ENCODE data around the gene OTOA.
"Not testable (repeated sequence)": the region's sequence is repeated elsewhere in the genome, so short reads cannot be mapped to it uniquely, and the experiment has no call there.

Gene OTOA

DNA sequence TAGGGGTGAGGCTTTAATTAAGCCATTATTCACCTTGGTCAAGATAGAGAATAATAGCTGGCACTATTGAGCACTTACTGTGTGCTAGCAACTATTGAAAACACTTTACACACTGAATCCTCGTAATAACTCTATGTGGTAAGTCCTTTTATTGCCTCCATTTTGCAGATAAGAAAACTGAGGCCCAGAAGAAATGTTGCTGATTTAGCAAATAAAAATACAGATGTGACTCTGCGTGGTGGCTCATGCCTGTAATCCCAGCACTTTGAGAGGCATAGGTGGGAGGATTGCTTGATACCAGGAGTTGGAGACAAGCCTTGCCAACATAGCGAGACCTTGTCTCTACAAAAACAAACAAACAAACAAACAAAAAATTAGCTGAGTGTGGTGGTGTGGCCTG is 19.4 kb downstream of the OTOA start:
- no peak for ATAC-seq
- H3K4me3 Mint-ChIP-seq, result no peak overlapping the region
- peaks cover 25% of the 10 kb centered on the region for H3K27me3 Mint-ChIP-seq
- H3K27ac Mint-ChIP-seq, result no peak overlapping the region
- H3K4me1 Mint-ChIP-seq, result peaks cover 7% of the 10 kb centered on the region
- no peaks in the 10 kb centered on the region for H3K9me3 Mint-ChIP-seq
- no peaks in the 10 kb centered on the region for H3K36me3 Mint-ChIP-seq

DNA sequence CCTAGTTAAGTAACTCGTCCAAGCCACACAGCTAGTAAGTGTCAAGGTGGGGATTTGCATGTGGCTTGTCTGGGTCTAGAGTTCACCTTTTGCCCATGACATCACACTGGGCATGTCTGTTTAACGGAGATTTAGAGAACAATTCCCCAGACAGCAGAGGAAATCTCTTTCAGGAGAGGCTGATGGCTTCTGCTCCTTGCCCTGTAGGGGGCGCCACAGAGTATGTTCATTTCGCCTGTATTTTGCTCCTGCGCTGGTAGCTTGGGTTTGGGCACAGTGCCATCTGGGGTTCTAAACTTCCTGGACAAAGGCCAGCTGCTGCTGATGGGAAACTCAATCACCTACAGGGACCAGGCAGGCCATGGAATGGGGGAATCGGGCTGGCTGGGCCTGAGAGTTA is 20.4 kb downstream of the OTOA start:
- H3K4me1 Mint-ChIP-seq, result peaks cover 7% of the 10 kb centered on the region
- no peak overlapping the region for H3K4me3 Mint-ChIP-seq

DNA sequence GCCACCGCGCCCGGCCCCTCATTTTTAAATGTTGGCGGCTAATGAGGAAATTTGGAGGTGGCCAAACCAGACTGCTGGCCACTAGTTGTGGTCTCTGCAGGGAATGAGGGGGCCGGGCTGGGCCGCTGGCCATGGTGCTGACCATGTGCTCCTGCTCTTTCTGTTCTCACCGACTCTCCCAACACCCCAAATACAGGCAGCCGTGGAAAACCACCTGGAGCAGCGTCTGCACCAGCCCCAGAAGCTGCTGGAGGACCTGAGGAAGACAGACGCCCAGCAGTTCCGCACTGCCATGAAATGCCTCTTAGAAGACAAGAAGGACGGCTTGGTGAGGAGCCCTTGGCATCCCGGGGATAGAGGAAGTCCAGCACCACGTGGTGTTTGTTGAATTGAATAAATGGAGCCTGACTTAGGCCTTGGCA is 21.3 kb downstream of the OTOA start:
- Mint-ChIP-seq H3K4me1 (peaks cover 7% of the 10 kb centered on the region), H3K27ac (no peak overlapping the region), H3K9me3 (no peaks in the 10 kb centered on the region), H3K36me3 (no peaks in the 10 kb centered on the region), H3K27me3 (peaks cover 25% of the 10 kb centered on the region), H3K4me3 (no peak overlapping the region)
- ATAC-seq, result no peak

More for the DNA sequence above, 20.4 kb downstream of the OTOA start:
- peaks cover 25% of the 10 kb centered on the region for H3K27me3 Mint-ChIP-seq
- no peaks in the 10 kb centered on the region for H3K9me3 Mint-ChIP-seq
- no peaks in the 10 kb centered on the region for H3K36me3 Mint-ChIP-seq
- H3K27ac Mint-ChIP-seq, result no peak overlapping the region
- ATAC-seq, result no peak

DNA sequence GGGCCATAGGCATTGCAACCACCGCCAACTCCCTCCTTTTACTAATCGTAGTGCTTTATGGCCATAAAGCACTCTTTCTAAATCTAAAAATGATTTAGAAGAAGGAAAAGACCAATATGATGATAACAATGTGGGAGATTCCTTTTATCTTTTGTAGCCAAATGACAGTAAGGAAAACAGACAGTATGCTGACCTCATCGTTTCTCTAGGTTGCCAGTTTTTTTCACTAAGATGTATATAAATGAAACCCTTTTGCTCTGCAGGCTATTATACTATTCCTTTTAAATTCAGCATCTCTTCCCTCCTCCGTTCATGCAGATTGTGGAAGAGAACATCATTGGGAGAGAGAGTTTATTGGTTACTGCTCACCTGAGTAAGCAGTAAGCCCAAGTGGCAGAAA is 25.3 kb downstream of the OTOA start:
- Mint-ChIP-seq H3K27me3 (peaks cover 15% of the 10 kb centered on the region), H3K4me1 (peaks cover 4% of the 10 kb centered on the region), H3K9me3 (no peaks in the 10 kb centered on the region), H3K27ac (no peak overlapping the region), H3K36me3 (no peaks in the 10 kb centered on the region), H3K4me3 (no peak overlapping the region)
- ATAC-seq, result no peak

DNA sequence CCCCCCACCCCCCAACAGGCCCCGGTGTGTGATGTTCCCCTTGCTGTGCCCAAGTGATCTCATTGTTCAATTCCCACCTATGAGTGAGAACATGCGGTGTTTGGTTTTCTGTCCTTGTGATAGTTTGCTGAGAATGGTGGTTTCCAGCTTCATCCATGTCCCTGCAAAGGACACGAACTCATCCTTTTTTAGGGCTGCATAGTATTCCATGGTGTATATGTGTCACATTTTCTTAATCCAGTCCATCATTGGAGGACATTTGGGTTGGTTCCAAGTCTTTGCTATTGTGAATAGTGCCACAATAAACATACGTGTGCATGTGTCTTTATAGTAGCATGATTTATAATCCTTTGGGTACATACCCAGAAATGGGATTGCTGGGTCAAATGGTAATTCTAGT is 27.2 kb downstream of the OTOA start:
- not testable (repeated sequence) for ATAC-seq

DNA sequence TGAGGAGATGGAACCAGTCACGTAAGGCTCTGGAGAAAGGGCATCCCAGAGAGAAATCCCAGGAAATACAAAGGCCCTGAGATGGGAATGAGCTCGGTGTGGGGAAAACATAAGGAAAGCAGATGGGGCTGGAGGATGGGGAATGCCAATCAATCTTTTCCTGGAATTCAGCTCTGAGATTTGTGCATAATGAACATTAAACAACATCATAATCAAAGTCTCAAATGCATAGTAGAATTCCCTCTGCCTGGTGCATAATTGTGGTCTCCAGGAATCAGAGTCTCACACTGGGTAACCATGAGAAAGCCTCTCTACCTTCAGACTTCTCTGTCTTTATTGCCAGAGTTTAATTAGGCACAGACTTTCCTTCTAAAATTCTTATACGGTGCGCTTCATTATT is 30.8 kb downstream of the OTOA start:
- Mint-ChIP-seq H3K9me3 (no peaks in the 10 kb centered on the region), H3K36me3 (no peaks in the 10 kb centered on the region), H3K4me3 (no peak overlapping the region)

More for the DNA sequence above, 27.2 kb downstream of the OTOA start:
- H3K9me3 Mint-ChIP-seq, H3K27ac Mint-ChIP-seq, H3K27me3 Mint-ChIP-seq, H3K36me3 Mint-ChIP-seq, H3K4me3 Mint-ChIP-seq, H3K4me1 Mint-ChIP-seq: not testable (repeated sequence)

DNA sequence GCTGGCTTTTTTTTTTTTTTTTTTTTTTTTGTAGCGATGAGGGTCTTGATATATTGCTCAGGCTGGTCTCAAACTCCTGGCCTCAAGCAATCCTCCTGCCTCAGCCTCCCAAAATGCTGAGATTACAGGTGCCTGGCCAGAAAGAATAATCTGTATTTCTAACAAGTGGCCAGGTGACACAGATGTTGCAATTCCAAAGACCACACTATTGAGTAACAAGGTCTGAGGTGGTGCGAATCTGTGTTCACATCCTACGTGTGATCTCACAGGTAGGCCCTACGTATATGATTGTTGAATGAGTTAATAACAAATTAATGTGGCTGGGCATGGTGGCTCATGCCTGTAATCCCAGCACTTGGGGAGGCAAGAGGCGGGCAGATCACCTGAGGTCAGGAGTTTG is 33.3 kb downstream of the OTOA start:
- no peak overlapping the region for H3K4me3 Mint-ChIP-seq
- H3K27ac Mint-ChIP-seq, result no peak overlapping the region
- H3K27me3 Mint-ChIP-seq, result peaks cover 11% of the 10 kb centered on the region
- ATAC-seq, result no peak
- H3K4me1 Mint-ChIP-seq, result no peaks in the 10 kb centered on the region
- no peaks in the 10 kb centered on the region for H3K9me3 Mint-ChIP-seq
- H3K36me3 Mint-ChIP-seq, result no peaks in the 10 kb centered on the region

More for the DNA sequence above, 30.8 kb downstream of the OTOA start:
- Mint-ChIP-seq H3K27ac (no peak overlapping the region), H3K4me1 (no peaks in the 10 kb centered on the region), H3K27me3 (peaks cover 9% of the 10 kb centered on the region)
- ATAC-seq, result no peak

DNA sequence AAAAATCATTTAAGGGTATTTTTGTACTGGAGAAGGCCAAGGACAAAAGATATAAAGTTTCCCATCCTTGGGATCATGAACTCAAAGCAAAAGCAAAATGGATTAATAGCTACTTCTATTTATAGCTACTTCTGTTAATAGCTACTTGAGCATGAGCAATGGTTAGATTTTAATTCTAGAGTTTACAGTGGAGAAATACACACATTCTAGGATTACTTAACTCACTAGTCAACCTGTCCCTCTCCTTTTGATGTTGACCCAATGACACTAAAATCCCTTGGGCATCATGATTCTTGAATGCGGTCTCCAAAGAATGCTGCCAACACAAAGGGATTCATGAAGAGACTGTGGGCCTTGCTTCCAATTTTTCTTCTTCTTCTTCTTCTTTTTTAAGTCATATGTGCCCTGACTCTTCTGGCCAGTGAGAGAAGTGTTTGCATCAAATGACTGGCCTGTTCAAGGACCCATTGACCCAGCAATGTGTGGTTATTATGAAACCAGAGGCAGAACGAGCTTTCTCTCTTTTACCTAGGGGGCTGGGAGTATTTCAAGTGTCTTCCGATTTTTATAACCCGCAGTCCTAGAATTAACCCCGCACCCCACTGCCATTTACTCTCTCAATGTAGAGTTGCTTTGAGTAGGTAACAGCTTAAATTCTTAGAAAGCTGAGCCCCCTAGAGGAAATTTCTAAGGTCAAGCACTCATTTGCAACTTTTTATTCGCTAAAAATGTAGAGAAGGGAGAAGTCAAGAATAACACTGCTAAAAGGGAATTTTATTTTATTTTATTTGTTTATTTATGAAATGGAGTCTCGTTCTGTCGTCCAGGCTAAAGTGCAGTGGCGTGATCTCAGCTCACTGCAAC is 34.6 kb downstream of the OTOA start:
- Mint-ChIP-seq H3K36me3 (no peaks in the 10 kb centered on the region), H3K27ac (no peak overlapping the region), H3K4me3 (no peak overlapping the region), H3K4me1 (peaks cover 5% of the 10 kb centered on the region), H3K9me3 (no peaks in the 10 kb centered on the region), H3K27me3 (peaks cover 10% of the 10 kb centered on the region)
- no peak for ATAC-seq

DNA sequence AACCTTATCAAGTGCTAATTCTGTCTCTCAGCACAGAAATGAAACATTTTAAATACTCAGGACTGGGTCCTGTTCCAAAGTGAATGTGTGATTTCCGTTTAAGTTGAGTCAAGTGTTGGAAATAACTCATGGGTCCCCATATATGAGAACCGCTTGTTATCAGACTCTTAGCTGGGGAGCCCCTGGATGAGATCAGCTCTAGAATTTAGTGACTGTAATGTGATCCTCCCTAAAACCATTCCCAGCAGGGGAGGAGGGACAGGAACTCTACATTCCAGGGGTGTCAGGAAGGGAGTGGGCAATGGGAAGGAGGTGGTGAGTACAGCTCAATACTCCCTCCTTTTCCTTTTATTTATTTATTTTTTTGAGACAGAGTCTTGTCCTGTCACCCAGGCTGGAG is 37.5 kb downstream of the OTOA start:
- no peak overlapping the region for H3K27ac Mint-ChIP-seq
- no peaks in the 10 kb centered on the region for H3K9me3 Mint-ChIP-seq
- H3K4me3 Mint-ChIP-seq, result no peak overlapping the region
- peaks cover 16% of the 10 kb centered on the region for H3K4me1 Mint-ChIP-seq
- ATAC-seq, result no peak
- peaks cover 26% of the 10 kb centered on the region for H3K27me3 Mint-ChIP-seq
- no peaks in the 10 kb centered on the region for H3K36me3 Mint-ChIP-seq

DNA sequence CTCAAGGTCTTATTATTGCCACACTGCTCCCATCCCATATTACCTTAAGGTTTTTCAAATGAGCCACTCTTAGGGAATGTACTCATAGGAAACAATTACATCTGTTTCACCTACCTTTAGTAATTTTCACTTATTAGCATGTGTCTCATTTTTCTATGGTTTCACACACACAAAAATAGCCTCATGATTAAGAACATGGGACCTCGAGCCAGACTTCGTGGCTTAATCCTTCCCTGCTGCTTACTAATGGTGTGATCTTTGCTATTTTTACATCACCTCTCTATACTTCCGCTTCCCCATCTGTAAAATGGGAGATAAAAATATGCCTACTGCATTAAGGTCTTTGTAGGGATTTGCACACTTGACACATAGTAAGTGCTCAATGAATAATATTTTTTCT is 38.5 kb downstream of the OTOA start:
- ATAC-seq, result no peak
- Mint-ChIP-seq H3K36me3 (no peaks in the 10 kb centered on the region), H3K9me3 (no peaks in the 10 kb centered on the region), H3K4me1 (peaks cover 16% of the 10 kb centered on the region), H3K4me3 (no peak overlapping the region), H3K27me3 (peaks cover 34% of the 10 kb centered on the region), H3K27ac (no peak overlapping the region)

DNA sequence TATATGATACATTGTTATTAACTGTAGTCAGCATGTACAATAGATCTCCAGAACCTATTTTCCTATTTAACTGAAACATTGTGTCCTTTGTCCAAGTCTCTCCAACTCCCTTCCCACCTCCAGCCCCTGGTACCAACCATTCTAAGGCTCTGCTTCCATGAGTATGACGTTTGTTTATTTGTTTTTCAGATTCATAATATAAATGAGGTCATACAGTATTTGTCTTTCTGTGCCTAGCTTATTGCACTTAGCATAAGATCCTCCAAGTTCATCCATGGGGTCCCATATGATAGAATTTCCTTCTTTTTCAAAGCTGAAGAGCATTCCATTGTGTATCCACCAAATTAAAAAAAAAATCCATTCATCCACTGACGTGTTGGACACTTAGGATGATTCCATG is 39.4 kb downstream of the OTOA start:
- H3K4me1 Mint-ChIP-seq, result peaks cover 21% of the 10 kb centered on the region
- H3K27ac Mint-ChIP-seq, result no peak overlapping the region
- H3K36me3 Mint-ChIP-seq, result no peaks in the 10 kb centered on the region
- no peaks in the 10 kb centered on the region for H3K9me3 Mint-ChIP-seq
- no peak for ATAC-seq
- H3K27me3 Mint-ChIP-seq, result peaks cover 43% of the 10 kb centered on the region
- no peak overlapping the region for H3K4me3 Mint-ChIP-seq

DNA sequence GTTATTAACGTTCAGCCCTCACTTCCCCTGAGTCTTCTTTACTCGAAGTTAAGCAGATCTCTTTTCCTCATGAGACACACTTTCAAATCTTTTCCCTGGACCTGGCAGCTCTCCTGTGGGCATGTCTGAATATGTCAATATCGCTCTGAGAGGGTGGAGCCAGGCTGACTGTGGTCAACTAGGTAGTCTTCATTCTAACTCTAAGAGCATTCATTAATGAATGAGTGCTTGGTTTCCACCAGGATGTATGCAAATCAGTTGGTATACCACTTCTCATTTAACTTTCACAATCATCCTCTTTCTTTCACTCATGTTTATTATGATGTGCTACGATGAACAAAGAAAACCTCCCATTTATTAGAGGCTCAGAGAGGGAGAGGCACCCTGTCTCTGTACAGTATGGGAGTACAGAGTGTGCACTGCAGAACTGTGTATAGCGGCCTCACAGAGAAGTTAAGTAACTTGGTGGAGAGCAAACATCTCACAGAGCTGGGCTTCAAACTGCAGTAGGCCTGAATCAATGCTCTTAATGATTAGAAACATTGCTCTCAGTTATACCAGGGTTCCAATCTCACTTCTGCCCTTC is 39.9 kb downstream of the OTOA start:
- H3K4me1 Mint-ChIP-seq, result peaks cover 26% of the 10 kb centered on the region
- H3K4me3 Mint-ChIP-seq, result no peak overlapping the region
- no peak overlapping the region for H3K27ac Mint-ChIP-seq
- no peaks in the 10 kb centered on the region for H3K36me3 Mint-ChIP-seq
- H3K27me3 Mint-ChIP-seq, result peaks cover 43% of the 10 kb centered on the region
- no peaks in the 10 kb centered on the region for H3K9me3 Mint-ChIP-seq
- ATAC-seq, result peak; percentile 92

DNA sequence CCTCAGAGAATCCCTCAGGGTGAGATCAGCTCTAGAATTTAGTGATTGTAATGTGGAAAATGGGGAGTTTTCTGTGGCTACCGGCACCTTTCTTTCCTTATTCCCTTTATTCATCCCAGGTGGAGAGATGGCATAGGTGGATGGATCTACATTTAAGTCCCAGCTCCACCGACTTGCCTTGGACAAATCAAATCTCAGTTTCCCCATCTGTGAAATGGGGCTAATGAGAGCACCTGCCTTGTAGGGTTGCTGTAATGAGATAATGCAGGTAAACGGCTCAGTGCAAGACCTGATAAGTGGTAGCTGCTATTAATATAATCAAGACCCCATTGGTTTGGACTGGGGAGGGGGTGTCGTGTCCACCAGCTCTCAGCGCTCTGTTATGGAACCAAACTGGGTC is 40.5 kb downstream of the OTOA start:
- no peaks in the 10 kb centered on the region for H3K9me3 Mint-ChIP-seq
- H3K27me3 Mint-ChIP-seq, result peaks cover 43% of the 10 kb centered on the region
- peaks cover 26% of the 10 kb centered on the region for H3K4me1 Mint-ChIP-seq
- no peak overlapping the region for H3K27ac Mint-ChIP-seq
- no peak for ATAC-seq
- no peaks in the 10 kb centered on the region for H3K36me3 Mint-ChIP-seq
- H3K4me3 Mint-ChIP-seq, result no peak overlapping the region

DNA sequence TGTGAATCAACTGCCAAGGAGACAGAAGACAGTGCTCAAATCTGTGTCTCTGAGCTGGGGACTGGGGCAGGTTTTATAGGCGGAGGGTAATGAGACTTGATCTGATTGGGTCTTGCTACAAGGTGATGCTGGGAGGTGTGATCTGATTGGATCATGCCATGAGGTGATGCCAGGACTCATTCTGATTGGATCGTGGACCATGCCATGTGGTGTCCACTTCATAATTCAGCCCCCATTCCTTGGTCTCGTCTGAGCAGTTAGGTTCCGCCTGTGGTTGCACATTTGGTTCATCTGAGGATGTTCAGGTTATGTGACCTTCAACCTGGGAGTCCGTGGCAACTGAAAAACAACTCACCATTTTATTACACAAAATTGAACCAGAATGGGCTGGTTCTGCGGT is 41.0 kb downstream of the OTOA start:
- Mint-ChIP-seq H3K4me3 (no peak overlapping the region), H3K4me1 (peaks cover 26% of the 10 kb centered on the region), H3K27me3 (peaks cover 43% of the 10 kb centered on the region), H3K9me3 (no peaks in the 10 kb centered on the region), H3K36me3 (no peaks in the 10 kb centered on the region), H3K27ac (no peak overlapping the region)
- no peak for ATAC-seq

DNA sequence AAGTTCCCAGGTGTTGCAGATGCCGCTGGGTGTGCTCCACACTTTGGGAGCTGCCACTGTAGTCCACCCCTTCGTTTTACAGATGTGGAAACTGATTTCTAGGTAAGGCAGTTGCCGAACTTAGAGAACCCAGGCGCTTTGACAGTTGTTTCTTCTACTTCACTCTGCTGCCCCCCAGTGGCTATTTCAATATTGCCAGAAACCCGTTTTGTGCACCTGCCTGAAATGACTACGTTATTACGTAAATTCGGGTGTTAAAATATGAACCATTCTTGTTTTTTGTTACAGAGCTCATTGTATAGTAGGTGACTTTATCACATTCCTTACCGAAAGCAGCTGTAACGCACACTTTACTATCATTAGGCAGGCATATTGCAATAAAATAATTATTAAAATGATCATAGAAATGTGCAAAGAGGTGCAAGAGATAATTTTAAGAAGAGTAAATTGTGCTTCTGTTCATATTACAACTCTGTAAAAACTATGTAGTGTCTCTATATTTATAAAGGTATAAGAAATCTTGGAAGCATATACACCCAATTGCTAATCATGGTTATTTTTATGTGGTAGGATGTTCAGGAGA is 44.9 kb downstream of the OTOA start:
- peak; percentile 63 for ATAC-seq

DNA sequence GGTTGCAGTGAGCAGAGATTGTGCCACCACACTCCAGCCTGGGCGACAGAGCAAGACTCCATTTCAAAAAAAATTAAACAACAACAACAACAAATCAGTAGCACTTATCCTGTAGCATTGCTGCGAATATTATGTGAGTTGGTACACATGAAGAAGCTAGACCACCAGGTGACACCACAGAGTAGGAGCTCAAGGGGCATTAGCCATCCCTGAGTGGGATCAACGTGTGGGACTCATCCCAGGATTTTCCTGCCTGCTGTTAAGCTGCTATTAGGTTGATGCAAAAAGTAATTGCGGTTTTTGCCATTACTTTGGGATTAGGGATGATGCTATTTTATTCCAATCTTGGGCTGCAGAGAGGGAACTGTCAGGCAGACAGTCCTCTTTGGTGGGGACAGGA is 47.2 kb downstream of the OTOA start:
- H3K36me3 Mint-ChIP-seq, result no peaks in the 10 kb centered on the region
- H3K27ac Mint-ChIP-seq, result no peak overlapping the region
- H3K9me3 Mint-ChIP-seq, result no peaks in the 10 kb centered on the region
- H3K4me3 Mint-ChIP-seq, result no peak overlapping the region
- no peak for ATAC-seq
- H3K4me1 Mint-ChIP-seq, result peaks cover 11% of the 10 kb centered on the region
- peaks cover 20% of the 10 kb centered on the region for H3K27me3 Mint-ChIP-seq

More for the DNA sequence above, 44.9 kb downstream of the OTOA start:
- Mint-ChIP-seq H3K27ac (no peak overlapping the region), H3K36me3 (no peaks in the 10 kb centered on the region), H3K27me3 (peaks cover 32% of the 10 kb centered on the region), H3K4me3 (no peak overlapping the region), H3K9me3 (no peaks in the 10 kb centered on the region), H3K4me1 (peaks cover 19% of the 10 kb centered on the region)

All from stimulated activated memory B cell treated with anti-CD40 and anti-IgM and Interleukin-4, amounts not matched to agents 10 μg/mL and 1 μg/mL and 100 μg/mL, for 72 hours (primary cell).